Measurements from ENCODE around the gene JADE2.

Gene JADE2

GRCh38 chr5:134567641-134568336, 42.3 kb downstream of the JADE2 start:
- Histone ChIP-seq H3F3A (ENCODE audit: control insufficient read depth, insufficient read depth) (no peaks in the 10 kb centered on the region), H3K27me3 (ENCODE audit: control insufficient read depth, low read length) (no peaks in the 10 kb centered on the region), H3K9me2 (replicated peaks; ENCODE audit: control insufficient read depth, low read length) (no peaks in the 10 kb centered on the region), H3K9me3 (ENCODE audit: control insufficient read depth, insufficient read depth, low read length) (no peaks in the 10 kb centered on the region), H3K4me1 (ENCODE audit: control insufficient read depth, low read length) (no peaks in the 10 kb centered on the region), H3K27ac (ENCODE audit: low read depth, low read length) (no peak overlapping the region), H3K4me2 (ENCODE audit: low read length) (no peak overlapping the region), H3K4me3 (ENCODE audit: low read length) (no peak overlapping the region), H3K79me2 (ENCODE audit: control insufficient read depth, low read length) (no peaks in the 10 kb centered on the region), H3K36me3 (ENCODE audit: control insufficient read depth, low read length) (peaks cover 60% of the 10 kb centered on the region), H4K20me1 (ENCODE audit: control insufficient read depth, insufficient read depth, low read depth, low read length) (0 out of 2 replicates have a peak, but pooled peaks cover 4% of the 10 kb centered on the region)
- TF ChIP-seq CTCF (IDR thresholded peaks at IDR 0.05; ENCODE audit: low read depth, low read length, poor library complexity, severe bottlenecking) (no peak), EZH2phosphoT487 (IDR thresholded peaks at IDR 0.05; ENCODE audit: borderline replicate concordance, low read length) (no peak)

- Histone ChIP-seq H3K27me3 (ENCODE audit: control insufficient read depth, low read length) (no peaks in the 10 kb centered on the region), H3K4me1 (ENCODE audit: control insufficient read depth, low read length) (no peaks in the 10 kb centered on the region), H3K9me3 (ENCODE audit: control insufficient read depth, insufficient read depth, low read length) (no peaks in the 10 kb centered on the region), H3K27ac (ENCODE audit: low read depth, low read length) (no peak overlapping the region), H3K36me3 (ENCODE audit: control insufficient read depth, low read length) (peaks cover 56% of the 10 kb centered on the region), H3F3A (ENCODE audit: control insufficient read depth, insufficient read depth) (no peaks in the 10 kb centered on the region), H4K20me1 (ENCODE audit: control insufficient read depth, insufficient read depth, low read depth, low read length) (0 out of 2 replicates have a peak, but pooled peaks cover 4% of the 10 kb centered on the region), H3K79me2 (ENCODE audit: control insufficient read depth, low read length) (no peaks in the 10 kb centered on the region), H3K9me2 (replicated peaks; ENCODE audit: control insufficient read depth, low read length) (no peaks in the 10 kb centered on the region), H3K4me3 (ENCODE audit: low read length) (no peak overlapping the region), H3K4me2 (ENCODE audit: low read length) (no peak overlapping the region)
- TF ChIP-seq EZH2phosphoT487 (IDR thresholded peaks at IDR 0.05; ENCODE audit: borderline replicate concordance, low read length) (no peak), CTCF (IDR thresholded peaks at IDR 0.05; ENCODE audit: low read depth, low read length, poor library complexity, severe bottlenecking) (no peak)
Observed at GRCh38 chr5:134568337-134568700, 42.8 kb downstream of the JADE2 start.

GRCh38 chr5:134568761-134569695, 43.6 kb downstream of the JADE2 start:
- Histone ChIP-seq H3K36me3 (ENCODE audit: control insufficient read depth, low read length) (peaks cover 56% of the 10 kb centered on the region), H3K9me2 (replicated peaks; ENCODE audit: control insufficient read depth, low read length) (no peaks in the 10 kb centered on the region), H3F3A (ENCODE audit: control insufficient read depth, insufficient read depth) (no peaks in the 10 kb centered on the region), H3K4me1 (ENCODE audit: control insufficient read depth, low read length) (no peaks in the 10 kb centered on the region), H3K79me2 (ENCODE audit: control insufficient read depth, low read length) (no peaks in the 10 kb centered on the region), H3K27me3 (ENCODE audit: control insufficient read depth, low read length) (no peaks in the 10 kb centered on the region), H3K9me3 (ENCODE audit: control insufficient read depth, insufficient read depth, low read length) (no peaks in the 10 kb centered on the region), H3K4me2 (ENCODE audit: low read length) (no peak overlapping the region), H3K4me3 (ENCODE audit: low read length) (no peak overlapping the region), H3K27ac (ENCODE audit: low read depth, low read length) (no peak overlapping the region), H4K20me1 (ENCODE audit: control insufficient read depth, insufficient read depth, low read depth, low read length) (0 out of 2 replicates have a peak, but pooled peaks cover 4% of the 10 kb centered on the region)
- no peak for TF ChIP-seq EZH2phosphoT487 (IDR thresholded peaks at IDR 0.05; ENCODE audit: borderline replicate concordance, low read length)
- TF ChIP-seq CTCF (IDR thresholded peaks at IDR 0.05; ENCODE audit: low read depth, low read length, poor library complexity, severe bottlenecking) = no peak

All from DOHH2 (cell line).